ENCODE measurements around the gene METTL1. TPM values are rescaled to one million over a fixed set of nuclear protein-coding genes. Genes with fewer than 3 reads are reported as not detected.

Gene METTL1
- total RNA-seq, 2 donors from 2014 or later = 7.2 to 16.0 TPM

DNA sequence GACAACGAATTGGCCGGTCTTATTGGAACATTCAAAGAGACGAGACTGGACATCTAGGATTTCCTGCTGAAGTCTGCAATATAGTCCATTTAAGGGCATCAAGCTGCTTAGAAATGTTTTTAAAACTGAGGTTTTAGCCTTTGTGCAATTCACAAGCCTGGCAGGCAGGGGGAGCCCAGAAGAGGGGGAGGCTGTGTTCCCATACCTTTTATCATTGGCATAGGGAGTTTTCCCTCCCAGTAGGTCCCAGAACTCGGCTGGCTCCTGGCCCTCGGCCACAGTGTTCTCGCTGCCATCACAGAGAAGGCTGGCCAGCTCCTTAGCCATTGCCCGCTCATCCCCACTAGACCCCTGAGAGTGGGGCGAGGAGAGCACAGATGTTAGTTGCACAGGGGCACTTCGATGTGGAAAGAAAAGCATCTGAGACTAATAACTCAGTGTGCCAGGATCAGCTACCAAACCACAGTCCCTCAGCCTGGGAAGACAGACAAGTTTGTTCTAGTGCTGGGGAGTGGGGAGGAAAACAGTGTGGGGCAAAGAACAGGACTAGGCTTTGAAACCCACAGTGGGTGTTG is 31.5 kb upstream of the METTL1 start:
- DNase-seq = peak; percentile 45
- intact Hi-C loops (cut with DNase I) = no loop called here
- peak; percentile 83 to 84 for ATAC-seq

DNA sequence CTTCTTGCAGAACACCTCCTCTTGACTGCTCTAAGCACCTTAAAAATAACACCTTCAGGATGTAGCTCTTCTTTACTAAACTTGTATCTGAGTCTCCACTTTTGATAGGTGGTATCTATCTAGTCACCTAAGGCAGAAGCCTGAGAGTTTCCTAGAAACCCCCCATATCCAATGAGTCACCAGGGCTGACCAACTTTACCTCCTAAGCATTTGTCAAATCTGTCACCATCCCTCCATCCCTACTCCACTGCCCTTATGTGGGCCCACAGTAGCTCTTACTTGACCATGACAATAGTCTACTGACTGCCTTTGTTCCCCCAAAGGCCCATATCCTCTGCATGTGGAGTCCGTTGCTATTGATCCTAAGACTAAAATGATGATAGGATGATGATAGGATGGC is 30.7 kb upstream of the METTL1 start:
- intact Hi-C loops (cut with DNase I) = no loop called here
- ATAC-seq = no peak
- no peak for DNase-seq

DNA sequence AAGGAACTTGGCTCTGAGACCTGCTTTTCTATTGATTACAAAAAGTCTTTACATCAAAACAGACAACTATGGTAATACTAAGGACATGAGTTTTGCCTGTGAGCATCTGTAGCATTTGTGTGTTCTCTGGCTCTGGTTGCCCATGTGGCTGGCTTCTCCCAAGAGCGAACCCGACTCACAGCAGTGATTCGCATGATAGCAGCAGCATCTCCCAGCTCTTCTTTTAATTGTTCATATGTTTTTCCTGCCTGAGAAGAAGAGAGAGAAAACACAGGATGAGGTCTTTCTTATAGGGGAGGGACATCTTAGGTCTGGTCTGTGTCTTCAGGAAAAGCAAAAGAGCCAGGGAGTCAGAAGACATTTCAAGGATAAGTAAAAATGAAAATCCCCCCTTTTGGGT is 29.1 kb upstream of the METTL1 start:
- intact Hi-C loops (cut with DNase I) = no loop called here
- no peak for ATAC-seq

DNA sequence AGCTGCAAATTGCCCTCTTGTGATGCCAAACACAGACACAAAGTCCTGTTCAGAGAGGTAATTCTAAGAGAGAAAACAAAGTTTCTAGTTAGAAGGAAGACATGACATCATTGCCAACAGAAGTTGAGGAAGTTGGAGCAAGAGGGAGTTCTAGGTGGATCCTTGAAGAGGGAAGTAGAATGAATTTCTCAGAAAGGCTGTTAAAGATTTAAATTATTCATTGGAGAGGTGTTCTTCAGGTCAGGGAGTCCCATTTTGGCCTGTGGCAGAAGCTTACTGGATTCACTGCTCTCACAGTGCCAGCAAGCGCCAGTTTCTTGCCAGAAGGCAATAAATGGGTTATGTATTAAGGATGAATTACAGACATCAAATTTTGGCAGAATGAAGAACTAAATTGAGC is 26.0 kb upstream of the METTL1 start:
- no peak for ATAC-seq
- DNase-seq = no peak
- intact Hi-C loops (cut with DNase I) = no loop called here

More for the DNA sequence above, 29.1 kb upstream of the METTL1 start:
- no peak for DNase-seq

DNA sequence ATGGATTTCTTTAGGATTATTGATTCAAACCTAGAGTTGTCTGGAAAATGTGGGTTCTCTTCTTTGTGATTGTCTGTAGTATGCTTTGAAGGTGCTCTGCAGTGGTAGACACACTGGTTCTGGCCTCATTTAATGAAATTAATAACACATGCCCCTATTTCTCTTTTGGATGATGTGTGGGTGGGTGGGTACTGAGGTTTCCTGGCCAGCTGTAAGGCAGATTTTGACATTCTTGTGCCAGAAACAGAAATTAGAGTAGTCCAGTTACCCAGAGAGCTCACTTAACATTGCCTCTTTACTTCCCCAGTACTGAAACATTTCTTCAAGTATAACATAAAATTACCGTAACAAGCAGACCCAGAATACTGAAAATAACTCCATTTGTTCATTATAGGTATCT is 25.1 kb upstream of the METTL1 start:
- ATAC-seq = no peak
- DNase-seq = no peak
- intact Hi-C loops (cut with DNase I) = no loop called here

DNA sequence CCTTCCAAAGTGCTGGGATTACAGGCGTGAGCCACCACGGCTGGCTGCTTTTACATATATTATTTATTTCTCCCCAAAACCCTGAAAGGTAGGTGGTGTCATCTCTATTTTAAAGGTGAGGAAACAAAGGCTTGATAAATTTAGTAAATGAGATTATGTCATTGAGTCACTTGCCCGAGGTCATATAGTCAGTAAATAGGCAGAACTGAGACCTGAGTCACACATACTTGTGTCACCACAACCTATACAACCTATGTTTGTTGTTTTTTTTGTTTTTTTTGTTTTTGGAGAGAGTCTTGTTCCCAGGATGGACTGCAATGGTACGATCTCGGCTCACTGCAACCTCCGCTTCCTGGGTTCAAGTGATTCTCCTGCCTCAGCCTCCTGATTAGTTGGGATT is 23.4 kb upstream of the METTL1 start:
- intact Hi-C loops (cut with DNase I) = no loop called here
- DNase-seq (no peak), ATAC-seq (no peak)

DNA sequence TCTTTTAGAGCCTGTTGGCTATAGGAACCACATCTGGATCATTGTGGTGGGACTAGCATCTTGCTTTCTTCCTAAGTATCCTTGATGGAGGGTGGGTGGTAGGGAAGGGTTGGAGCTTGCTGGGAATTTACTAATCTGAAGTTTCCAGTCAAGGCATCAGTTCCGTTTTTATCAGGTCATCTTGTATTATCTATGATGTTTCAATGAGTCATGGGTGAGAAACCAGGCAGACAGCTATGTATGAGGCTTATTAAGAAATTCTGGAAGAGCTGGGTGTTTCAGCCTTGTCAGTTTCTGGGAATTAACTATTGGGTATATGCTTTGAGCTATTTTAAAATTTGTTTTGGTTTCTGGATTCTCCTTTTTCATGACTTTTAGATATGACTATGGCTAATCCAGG is 22.0 kb upstream of the METTL1 start:
- ATAC-seq = peak in 1 of 2 donors; percentile 86

DNA sequence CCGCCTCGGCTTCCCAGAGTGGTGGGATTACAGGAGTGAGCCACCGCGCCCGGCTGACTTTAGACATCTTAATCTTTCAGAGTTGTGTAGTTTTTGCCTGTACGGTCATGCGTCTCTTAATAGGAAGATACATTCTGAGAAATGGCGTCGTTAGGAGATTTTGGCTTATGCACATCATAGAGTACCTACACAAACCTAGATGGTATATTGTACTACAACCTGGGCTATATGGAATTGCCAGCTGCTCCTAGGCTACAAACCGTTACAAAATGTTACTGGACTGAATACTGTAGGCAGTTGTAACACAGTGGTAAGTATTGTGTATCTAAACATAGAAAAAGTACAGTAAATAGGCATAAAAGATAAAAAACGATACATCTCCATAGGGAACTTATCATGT is 12.0 kb upstream of the METTL1 start:
- intact Hi-C loops (cut with DNase I) = no loop called here
- DNase-seq (no peak), ATAC-seq (no peak)

More for the DNA sequence above, 22.0 kb upstream of the METTL1 start:
- DNase-seq = no peak
- intact Hi-C loops (cut with DNase I) = no loop called here

DNA sequence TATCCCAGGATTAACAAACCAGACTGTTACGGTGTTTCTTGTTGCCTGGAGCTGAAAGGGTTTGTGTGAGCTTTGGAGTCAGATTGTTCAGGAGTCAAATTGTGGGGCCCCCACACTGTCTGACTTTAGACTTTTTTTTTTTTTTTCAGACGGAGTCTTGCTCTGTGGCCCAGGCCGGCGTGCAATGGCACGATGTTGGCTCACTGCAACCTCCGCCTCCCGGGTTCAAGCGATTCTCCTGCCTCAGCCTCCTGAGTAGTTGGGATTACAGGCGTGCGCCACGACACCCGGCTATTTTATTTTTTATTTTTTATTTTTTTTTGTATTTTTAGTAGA is 11.5 kb upstream of the METTL1 start:
- intact Hi-C loops (cut with DNase I) = no loop called here
- ATAC-seq (no peak), DNase-seq (no peak)

DNA sequence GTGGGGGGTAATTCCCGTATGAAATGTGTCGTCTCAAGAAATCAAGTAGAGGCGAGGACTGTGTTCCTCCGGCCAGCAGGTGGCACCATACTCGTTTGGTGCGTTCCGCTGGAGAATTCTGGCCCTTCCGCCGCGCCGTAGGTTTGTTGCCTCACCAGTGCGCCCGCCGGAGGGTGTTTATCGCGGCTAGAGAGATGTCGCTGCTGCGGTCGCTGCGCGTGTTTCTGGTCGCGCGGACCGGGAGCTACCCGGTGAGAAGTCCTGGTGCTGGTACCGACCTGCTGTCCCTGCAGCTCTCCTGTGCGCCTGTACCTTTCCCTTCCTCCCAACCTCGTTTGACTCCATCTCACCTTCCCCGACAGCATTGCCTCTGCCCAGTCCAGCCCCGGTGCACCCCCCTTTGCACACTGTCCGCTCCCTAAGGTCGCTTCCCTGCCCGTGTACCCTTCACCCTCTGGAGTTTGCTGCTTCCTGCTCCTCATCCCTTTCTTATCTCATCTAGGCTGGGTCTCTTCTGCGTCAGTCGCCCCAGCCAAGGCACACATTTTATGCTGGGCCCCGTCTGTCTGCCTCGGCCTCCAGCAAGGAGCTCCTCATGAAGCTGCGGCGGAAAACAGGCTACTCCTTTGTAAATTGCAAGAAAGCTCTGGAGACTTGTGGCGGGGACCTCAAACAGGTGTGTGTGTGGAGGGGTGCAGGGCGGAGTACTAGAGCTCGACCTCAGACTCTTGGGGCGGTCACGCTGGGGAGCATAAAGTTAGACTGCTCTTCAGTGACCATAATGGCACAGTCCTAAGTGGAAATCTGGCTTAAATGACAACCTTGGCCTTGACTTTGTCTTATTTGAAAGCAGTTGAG is 10.9 kb upstream of the METTL1 start, which contains the start of gene TSFM:
TSS of gene TSFM (plus strand) at position 180 of the 858 bp plus-strand sequence. CDS start at position 195, 15 bp downstream.
- DNase-seq = peak; percentile 97
- peak; percentile 85 to 98 for ATAC-seq
- intact Hi-C loops (cut with DNase I) = no loop called here

DNA sequence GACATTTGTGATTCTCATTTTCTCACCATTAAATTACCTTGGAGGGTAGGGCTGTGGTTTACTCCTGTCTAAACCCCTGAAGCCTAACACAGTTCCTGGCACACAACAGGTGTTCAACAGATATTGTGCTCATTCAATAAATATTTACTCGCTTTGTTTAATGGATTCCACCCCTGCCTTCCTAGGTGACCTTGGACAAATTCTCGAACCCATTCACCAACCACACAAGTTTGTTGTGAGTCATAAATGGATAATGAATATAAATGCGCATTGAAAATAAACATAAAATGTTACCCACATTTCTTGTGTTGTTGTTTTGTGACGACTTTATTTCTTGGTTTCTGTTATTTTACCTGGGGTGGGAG is 10.3 kb upstream of the METTL1 start:
- DNase-seq = no peak
- ATAC-seq = no peak
- intact Hi-C loops (cut with DNase I) = no loop called here

DNA sequence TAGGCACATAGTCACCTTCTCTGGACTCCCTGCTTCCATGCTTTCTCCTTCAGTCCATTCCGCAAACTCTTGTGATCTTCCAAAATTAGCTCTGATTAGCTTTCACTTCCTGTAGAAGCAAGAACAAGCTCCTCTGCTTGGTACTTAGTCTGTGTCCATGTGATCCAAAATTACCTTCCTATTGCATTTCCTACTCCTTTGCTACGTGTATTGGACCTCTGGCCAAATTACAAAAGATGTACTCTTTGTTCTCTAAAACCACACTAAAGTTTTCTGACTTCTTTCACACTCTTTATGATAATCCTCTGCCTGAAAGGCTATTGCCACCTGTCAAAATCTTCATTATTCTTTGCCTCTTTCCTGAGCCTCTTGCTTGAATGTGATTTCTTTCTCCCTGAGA is 9.9 kb upstream of the METTL1 start:
- DNase-seq (no peak), ATAC-seq (no peak)
- intact Hi-C loops (cut with DNase I) = no loop called here

DNA sequence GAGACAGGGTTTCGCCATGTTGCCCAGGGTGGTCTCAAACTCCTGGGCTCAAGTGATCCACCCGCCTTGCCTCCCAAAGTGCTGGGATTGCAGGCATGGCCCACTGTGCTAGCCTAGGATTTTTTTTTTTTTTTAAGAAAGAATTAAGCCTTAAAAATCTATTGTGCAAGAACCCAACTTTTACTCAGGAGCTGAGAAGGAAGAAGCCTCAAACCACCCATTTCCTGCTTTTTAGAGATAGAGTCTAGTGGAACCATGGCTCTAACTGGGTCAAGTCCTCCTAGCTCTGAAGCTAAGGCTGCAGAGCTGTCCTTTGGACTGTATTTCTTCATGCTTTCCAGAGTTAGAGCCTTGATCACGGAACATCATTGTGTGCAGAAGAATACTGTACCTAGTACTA is 9.3 kb upstream of the METTL1 start:
- no peak for DNase-seq
- ATAC-seq = no peak
- intact Hi-C loops (cut with DNase I) = no loop called here

DNA sequence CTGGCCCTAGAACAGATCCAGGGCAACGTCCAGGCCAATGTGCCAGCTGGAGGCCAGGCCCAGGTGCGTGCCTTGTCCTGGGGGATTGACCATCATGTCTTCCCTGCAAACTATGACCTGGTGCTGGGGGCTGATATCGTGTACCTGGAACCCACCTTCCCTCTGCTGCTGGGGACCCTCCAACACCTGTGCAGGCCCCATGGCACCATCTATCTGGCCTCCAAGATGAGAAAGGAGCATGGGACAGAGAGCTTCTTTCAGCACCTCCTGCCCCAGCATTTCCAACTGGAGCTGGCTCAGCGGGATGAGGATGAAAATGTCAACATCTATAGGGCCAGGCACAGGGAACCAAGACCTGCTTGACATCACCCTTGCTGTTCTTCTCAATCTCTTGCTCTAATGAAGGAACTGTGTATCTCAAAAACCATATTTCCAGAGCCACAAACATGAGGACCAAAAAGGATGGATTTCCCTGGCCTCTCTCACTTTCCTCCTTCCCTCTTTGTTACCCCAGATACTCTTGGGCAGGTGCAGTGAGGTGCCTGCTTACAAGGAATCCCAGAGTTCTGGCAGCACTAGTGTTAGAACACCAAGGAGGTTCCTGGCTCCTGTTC is 8.5 kb upstream of the METTL1 start:
- DNase-seq = no peak
- ATAC-seq = no peak
- intact Hi-C loops (cut with DNase I) = no loop called here

DNA sequence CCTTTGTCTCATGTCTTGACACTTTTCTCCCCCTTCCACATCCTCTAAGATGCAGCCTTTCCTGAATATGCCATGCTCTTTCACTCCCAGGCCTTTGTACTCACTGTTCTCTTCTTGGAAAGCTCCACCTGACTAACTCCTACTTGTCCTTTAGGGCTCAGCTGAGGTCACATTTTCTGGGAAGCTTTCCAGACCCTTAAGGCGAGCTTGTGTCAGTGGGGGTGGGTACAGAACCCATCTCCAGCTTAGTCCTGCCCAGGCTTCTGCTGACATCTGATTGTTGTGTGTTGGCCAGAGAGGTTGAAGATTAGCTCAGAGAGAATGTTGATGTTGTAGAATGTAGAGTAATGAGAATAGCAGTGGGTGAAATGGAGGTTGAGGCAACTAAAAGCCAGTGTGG is 7.8 kb upstream of the METTL1 start:
- intact Hi-C loops (cut with DNase I) = no loop called here
- ATAC-seq = no peak
- DNase-seq = no peak

DNA sequence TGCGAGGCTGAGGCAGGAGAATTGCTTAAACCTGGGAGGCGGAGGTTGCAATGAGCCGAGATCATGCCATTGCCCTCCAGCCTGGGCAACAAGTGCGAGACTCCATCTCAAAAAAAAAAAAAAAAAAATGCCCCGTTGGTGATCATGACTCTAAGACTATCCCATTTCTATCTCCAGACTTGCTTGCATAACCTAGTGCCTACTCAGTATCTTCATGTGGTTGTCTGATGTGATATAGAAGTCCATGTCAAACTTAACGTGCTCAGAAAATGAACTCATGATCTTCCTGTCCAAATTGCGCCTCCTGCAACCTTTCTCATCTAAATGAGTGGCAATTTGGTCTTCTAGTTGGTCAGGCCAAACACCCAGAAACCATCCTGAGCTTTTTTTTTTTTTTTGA is 6.0 kb upstream of the METTL1 start:
- ATAC-seq (no peak), DNase-seq (no peak)
- intact Hi-C loops (cut with DNase I) = no loop called here

DNA sequence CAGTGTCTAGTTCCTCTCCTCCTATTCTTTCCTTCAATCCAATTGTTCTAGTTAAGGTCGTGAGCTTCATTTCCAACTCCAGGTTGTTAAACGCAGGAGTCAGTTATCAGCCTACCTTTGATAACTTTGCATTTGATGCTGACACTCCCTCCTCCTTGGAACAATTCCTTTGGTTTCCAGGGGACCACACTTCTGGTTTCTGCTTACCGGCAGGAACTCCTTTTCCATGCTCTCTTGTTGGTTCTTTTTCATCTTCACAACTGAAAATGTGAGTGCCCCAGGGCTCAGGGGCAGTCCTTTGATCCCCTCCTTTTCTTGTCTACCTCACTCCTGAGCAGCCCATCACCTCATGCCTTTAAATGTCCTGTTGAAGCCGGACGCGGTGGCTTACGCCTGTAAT is 5.5 kb upstream of the METTL1 start:
- ATAC-seq (no peak), DNase-seq (no peak)
- intact Hi-C loops (cut with DNase I) = no loop called here

DNA sequence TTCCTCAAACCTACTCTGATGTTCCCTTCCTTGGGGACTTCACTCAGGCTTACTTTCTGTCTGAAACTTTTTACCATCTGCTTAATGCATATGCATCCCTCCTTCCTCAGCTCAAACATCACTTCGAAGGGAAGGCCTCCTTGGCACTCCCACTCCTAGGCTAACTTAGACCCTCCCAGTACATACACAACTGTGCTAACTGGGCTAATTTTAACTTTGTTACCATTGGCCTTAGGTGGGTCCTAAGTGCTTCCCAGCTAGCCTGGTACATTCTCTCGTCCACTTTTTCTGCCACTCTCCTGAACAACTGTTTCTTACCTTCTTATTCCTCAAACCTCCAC is 4.3 kb upstream of the METTL1 start:
- ATAC-seq = no peak
- intact Hi-C loops (cut with DNase I) = no loop called here
- no peak for DNase-seq

DNA sequence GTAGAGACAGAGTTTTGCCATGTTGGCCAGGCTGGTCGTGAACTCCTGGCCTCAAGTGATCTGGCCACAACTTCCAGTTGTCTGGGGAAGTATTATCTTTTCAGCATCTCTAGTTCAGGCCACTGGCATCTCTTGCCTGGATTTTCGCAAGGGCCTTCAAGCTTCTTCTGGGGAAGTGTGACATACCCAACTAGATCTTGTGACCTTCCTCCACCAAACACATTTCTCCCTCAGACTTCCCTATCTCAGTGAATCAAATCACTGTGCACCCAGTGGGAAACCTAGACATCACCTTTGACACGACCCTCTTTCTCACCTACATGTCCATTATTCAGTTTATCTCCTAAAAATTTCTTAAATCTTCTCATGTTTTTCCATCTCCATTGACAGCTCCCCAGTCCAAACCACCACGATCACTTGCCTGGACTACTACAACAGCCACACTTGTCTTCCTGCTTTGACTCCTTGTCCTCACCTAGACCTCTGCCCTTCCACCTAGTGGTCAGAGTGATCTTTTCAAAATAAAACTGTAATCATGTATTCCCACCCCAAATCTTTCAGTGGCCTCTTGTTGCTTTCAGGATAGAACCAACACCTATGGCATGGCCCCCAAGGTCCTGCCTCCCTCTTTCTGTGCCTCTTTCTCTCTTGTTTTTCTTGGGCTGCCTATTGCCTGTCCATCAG is 3.8 kb upstream of the METTL1 start:
- intact Hi-C loops (cut with DNase I) = no loop called here
- ATAC-seq (no peak), DNase-seq (no peak)

DNA sequence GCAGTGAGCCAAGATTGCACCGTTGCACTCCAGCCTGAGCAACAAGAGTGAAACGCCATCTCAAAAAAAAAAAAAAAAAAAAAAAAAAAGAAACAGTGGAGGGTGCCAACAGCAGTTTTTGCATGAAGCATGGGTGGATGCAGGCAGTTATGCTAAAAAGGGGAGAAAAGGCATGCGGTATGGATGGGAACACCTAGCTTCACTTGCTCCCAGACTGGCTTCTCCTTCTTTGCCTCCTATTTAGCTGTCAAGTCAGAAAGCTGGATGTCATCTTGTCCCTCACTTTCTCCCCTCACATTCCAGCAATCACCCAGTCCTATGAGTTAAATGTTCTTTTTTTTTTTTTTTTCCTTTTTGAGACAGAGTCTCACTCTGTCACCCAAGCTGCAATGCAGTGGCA is 3.1 kb upstream of the METTL1 start:
- intact Hi-C loops (cut with DNase I) = no loop called here
- ATAC-seq (no peak), DNase-seq (no peak)
